Activated gamma-delta T cell treated with Interleukin-2 at 50 U/mL for 16 hours (primary cell): ENCODE results near the gene ARHGAP22.

Experiments used
- DNase-seq: peaks from one replicate; pipeline ENCODE4 v3.0.0-alpha.2; 2020

ARHGAP22 gene

GRCh38 chr10:48633381-48634197, 28.7 kb upstream of the ARHGAP22 start:
- no peak for DNase-seq

DNA sequence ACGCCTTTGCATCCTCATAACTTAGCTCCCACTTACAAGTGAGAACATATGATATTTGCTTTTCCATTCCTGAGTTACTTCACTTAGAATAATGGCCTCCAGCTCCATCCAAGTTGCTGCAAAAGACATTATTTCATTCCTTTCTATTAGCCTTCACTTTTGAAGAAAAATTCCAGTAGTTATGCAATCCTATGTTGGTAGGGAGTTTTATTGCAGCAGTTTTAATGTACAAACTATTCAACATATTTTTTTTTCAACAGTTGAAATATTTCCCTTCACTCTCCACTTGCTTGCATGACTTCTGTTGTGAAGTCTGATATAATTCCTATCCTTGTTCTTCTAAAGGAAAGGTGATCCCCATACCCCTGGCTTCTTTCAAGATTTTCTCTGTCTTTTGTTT, 27.3 kb upstream of the ARHGAP22 start:
- no peak for DNase-seq

DNA sequence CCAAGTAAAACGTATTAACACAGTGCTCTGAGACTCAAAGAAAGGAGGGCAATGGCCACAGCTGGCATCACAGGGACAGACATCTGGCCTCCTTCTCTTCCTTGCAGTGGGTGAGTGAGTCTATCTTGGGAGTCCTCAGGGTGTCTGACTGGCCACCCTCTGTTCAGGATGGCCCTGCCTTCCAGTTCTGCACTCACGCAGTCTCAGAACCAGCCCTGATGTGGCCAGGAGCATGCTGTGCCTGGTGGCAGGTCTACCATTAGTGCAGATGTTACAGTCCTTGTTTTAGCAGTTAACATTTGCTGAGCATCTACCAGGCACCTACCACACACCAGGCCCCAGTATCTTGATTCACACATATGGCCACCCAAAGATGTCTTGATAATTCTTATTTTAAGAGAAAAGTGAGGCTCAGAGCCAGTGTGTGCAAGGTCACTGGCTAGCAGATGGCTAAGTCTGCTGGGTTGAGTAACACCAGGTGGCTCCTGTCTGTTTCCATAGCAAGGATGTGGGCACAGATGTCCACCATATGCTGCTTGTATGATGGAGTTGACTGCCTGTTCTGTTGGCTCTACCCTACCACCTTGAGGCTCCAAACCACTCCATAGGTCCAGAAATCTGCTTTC, 23.2 kb upstream of the ARHGAP22 start:
- DNase-seq: no peak

GRCh38 chr10:48626986-48627731, 22.3 kb upstream of the ARHGAP22 start:
- DNase-seq: no peak

DNA sequence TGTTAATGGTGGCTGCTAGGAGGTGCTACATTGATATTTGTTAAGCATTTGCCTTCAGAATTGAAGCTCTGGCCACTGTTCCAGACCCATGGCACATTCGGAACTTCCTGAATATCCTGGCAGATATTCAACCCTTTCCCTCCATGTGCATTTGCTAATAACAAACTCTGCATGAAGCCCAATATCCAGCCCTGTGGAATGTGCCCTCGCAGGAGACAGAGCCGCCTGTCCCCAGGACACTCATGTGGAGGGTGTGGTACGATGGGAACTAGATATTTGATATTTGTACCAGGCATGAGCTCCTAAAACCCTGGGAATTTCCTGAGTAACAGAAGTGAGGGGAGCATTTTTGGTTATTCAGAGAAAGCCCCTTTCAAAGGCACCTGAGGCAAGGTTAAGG, 21.6 kb upstream of the ARHGAP22 start:
- no peak for DNase-seq

- DNase-seq: no peak
Observed at GRCh38 chr10:48625826-48626134, 20.9 kb upstream of the ARHGAP22 start.

DNA sequence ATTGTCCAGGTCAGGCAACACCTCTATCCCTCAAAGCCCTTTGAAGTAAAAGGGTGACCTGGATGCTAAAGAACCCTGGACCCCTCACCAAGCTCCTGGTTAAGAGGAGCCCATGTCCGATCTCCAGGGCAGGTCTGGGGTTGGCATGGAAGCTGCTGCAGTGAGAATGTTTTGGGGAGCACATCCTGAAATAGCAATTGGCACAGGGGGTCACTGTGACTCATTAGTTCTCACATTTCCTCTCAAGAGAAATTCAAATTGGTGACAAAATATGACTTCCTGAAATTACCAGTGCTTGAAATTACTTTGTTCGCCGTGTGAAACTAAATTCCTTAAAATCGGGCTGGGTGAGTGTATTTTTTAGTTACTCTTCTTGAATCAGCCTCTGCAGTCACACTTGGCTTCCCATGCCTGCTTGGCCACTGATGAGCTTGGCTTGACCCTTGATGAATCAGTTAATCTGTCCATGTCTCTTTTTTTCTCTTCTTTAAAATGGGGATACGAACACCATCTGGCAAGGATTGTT, 18.8 kb upstream of the ARHGAP22 start:
- no peak for DNase-seq

- DNase-seq: no peak
Observed at GRCh38 chr10:48623009-48623408, 18.1 kb upstream of the ARHGAP22 start.

GRCh38 chr10:48620719-48621118, 15.8 kb upstream of the ARHGAP22 start:
- DNase-seq: no peak

DNA sequence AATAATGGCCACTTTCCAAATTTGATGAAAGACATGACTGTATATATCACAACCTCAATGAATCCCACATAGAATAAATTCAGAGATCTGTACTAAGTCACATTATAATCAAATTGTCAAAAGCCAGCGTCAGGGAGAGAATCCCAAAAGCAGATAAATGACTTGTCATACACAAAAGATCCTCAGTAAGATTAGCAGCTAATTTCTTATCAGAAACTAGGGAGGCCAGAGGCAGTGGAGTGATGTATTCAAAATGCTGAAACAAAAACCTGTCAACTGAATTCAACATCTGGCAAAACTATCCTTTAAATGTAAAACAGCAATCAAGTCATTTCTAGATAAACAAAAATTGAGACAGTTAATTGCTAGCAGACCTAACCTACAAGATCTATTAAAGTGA, 11.6 kb upstream of the ARHGAP22 start:
- DNase-seq: no peak

- DNase-seq: no peak
Observed at GRCh38 chr10:48614481-48615390, 9.9 kb upstream of the ARHGAP22 start.

GRCh38 chr10:48613016-48613415, 8.1 kb upstream of the ARHGAP22 start:
- no peak for DNase-seq

GRCh38 chr10:48612236-48612943, 7.5 kb upstream of the ARHGAP22 start:
- DNase-seq: no peak

GRCh38 chr10:48611133-48611532, 6.3 kb upstream of the ARHGAP22 start:
- no peak for DNase-seq

- DNase-seq: no peak
Observed at GRCh38 chr10:48610585-48611093, 5.8 kb upstream of the ARHGAP22 start.

DNA sequence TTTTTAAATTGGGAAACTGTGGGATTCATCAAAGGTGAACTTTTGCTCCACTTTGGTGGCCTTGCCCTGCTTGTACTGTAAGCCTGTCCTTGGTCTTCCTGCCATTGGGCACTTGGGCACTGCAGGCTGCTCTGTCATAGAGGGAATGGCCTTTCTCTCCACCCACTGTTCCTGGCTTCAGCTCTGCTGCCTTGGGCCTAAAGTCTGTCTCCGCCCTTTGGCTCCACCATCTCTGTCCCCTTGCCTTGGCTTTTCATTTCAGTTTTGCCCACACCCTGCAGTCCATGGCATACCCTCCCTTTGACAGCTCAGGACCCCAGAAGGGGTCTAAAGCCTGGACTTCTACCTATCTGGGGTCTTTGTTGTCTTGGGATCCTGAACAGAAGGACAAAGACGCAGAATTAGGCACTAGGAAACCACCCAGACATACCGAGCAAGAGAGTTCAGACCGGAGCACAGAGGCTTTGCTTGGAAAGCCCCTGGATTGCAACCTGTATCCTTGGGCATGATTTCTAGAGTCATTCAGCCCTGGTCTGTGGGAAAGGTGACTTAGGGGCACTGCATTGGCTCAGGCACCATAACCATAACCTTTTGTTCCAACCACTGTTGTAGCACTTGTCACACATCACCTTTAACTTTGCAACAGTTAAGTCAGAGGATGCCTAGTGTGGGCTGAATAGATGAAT, 5.2 kb upstream of the ARHGAP22 start:
- no peak for DNase-seq

DNA sequence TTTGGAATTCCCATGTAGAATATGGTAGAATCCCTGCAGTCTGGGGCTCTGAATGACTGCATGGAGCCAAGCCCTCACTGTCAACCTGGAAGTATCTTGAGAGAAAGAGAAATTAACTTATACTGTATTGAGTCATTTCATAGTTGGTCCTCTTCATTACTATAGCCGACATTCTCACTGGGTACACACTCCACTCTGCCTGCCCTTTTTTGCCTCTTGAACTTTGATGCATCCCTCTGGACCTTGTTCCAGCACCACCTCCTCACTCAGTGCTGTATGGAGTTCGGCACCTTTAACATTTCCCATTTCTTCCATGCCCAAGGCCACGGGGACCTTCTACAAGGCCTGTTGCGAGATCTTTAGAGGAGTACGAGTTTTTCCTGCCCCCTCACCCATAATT, 4.6 kb upstream of the ARHGAP22 start:
- DNase-seq: no peak

GRCh38 chr10:48608976-48609375, 4.1 kb upstream of the ARHGAP22 start:
- DNase-seq: no peak

GRCh38 chr10:48608279-48608681, 3.4 kb upstream of the ARHGAP22 start:
- peak; percentile 17 for DNase-seq

DNA sequence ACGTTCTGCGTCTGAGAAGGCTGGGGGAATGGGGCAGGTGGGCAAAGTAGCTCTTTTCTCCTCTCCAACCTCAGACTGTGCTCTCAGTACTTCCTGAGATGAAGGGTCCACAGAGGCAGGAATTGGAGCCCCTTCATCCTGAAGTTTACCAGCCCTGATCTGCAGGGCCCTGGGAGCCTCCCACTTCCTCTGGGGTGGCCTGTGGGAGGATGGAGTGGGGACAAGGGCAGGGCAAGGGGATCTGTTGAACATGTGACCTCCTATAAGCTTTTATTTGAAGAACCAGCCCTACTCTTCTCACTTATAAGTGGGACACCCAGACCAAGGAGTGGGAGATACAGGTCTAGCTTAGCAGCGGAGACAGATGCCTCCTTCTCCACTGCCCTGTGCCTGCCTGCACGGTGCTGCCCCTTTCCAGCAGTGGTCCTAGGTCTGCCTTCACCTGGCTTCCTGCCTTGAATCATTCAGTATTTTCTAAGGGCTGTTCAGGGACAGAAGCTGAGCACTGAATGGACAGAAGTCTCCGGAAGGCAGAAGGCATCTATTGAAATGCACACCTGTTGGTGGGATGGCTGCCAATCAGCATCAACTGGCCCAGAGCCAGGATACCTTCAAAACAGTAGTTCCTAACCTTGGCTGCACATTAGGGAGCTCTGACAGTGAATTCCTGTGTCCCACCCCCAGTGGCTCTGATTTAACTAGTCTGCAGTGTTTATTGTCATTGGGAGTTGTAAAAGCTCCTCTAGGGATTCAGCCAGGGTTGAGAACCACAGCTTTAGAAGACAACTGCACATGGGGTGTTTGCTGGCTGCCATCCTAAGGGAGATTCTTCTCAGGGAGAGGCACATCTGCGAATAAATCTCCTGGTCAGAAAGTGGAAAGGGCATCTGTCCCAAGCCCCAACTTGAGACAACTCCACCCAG, 2.7 kb upstream of the ARHGAP22 start:
- DNase-seq: no peak
